H7 (cell line): Measurements from ENCODE around the gene RABGAP1L. TPM values are rescaled to one million over a fixed set of nuclear protein-coding genes. Genes with fewer than 3 reads are reported as not detected.
"Not testable (repeated sequence)": the region's sequence is repeated elsewhere in the genome, so short reads cannot be mapped to it uniquely, and the experiment has no call there.

Source experiments
- DNase-seq: peaks from one replicate; pipeline ENCODE4 v3.0.0; 2012
- H3K27me3 ChIP-seq: 2 replicates; pipeline ENCODE4 v1.6.0; 2011; ENCODE audit warnings: mild to moderate bottlenecking, low read length; ENCODE audit not compliant: control insufficient read depth, insufficient read depth
- H3K36me3 ChIP-seq: replicated peaks from 2 replicates; pipeline ENCODE4 v1.5.1; 2011; ENCODE audit warnings: low read length; ENCODE audit not compliant: control insufficient read depth, insufficient read depth
- H3K4me3 ChIP-seq: 2 replicates; pipeline ENCODE4 v1.5.1; 2011; ENCODE audit warnings: low read depth, mild to moderate bottlenecking, control low read depth, low read length, moderate library complexity; ENCODE audit not compliant: insufficient read depth
- total RNA-seq: library from RNA; depleted of rRNA; stranded (reverse); fragments of >200 nt; shearing (Covaris generic); gene quantifications from 2 replicates; pipeline ENCODE4 v1.2.3, GENCODE V29; 2014

Gene RABGAP1L
- total RNA-seq, 1 experiment from 2014 or later: 31.9 TPM

DNA sequence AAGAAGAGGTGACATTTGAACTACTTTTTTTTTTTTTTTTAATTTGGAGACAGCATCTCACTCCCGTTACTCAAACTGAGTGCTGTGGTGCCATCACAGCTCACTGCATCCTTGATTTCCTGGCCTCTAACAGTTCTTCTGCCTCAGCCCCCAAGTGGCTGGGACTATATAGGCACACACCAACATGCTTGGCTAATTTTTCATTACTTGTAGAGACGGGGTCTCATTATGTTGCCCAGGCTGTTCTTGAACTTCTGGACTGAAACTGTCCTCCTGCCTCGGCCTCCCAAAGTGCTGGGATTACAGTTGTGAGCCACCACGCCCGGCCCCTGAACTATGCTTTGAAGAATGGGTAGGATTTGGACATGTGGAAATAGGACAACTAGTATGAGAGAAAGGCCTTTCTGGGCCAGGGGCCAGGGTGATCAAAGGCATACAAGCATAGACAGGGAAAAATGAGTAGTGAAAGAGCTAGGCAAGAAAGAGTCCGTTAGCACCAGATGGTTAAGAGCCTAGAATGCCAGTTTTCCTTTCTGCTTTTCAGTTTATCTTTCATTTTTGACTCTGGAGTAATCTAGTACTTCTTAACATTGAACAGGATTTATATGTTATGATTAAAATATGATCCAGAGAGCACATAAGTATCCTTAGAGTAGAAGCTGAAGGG, 6.3 kb downstream of the RABGAP1L start:
- no peaks in the 10 kb centered on the region for H3K27me3 ChIP-seq
- H3K36me3 ChIP-seq: no peaks in the 10 kb centered on the region
- H3K4me3 ChIP-seq: no peak overlapping the region
- no peak for DNase-seq

DNA sequence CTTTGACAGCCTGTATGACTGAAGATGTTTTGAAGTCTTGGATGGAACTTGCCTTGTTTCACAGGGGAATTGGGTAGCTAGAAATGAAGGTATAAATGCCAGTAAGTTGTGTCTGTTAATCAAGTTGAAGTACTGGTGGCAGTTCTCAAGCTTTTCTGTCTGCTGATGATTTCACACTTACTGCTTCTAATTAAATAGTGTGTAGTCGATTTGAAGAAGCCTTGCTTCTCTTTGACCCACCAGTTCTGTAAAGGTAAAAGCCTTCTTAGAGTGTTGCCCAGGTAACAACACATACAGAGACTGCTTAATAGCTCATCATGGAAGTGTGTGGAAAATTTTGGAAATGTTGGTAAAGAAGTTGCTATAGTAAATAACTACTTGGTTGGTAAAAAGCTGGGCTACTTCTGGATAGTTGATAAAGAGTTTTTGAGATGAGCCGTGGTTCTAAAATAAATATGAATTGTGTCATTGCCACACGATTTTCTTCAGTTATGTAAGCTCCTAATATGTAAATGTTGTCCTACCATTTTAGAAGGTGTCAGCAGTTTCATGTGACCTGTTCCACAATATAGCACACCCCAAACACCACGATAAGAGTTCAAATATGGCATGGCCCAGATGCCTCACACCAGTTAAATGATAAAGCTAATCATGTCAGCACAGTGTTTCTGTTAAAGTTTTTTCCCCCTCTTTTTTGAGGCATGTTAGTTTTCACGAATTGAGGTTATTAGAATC, 7.4 kb downstream of the RABGAP1L start:
- Histone ChIP-seq H3K36me3 (no peaks in the 10 kb centered on the region), H3K27me3 (no peaks in the 10 kb centered on the region), H3K4me3 (no peak overlapping the region)
- DNase-seq: no peak

DNA sequence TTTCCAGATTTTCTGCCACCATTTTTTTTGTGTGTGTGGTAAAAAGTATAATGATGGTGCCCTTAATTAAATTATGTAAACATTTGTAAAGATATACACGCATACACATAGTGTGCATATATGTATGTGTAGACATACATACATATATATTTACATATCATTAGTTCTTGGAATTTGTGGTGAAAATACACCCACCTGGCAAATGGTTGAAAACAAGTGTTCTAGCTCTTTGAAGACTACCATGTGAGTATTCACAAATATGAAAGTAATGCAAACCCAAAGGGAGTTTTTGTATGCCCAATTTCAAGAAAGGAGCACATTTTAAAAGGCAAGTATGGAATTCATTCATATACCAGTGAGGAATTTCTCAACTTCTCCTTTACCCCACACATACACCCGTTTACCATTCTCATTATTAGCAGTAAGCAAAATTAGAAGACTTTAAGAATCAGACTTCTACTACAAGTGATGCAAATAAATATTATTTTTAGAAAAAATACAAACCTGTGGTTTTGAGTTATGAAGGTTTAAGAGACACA, 8.0 kb downstream of the RABGAP1L start:
- Histone ChIP-seq H3K36me3 (no peaks in the 10 kb centered on the region), H3K27me3 (no peaks in the 10 kb centered on the region), H3K4me3 (no peak overlapping the region)
- DNase-seq: no peak

DNA sequence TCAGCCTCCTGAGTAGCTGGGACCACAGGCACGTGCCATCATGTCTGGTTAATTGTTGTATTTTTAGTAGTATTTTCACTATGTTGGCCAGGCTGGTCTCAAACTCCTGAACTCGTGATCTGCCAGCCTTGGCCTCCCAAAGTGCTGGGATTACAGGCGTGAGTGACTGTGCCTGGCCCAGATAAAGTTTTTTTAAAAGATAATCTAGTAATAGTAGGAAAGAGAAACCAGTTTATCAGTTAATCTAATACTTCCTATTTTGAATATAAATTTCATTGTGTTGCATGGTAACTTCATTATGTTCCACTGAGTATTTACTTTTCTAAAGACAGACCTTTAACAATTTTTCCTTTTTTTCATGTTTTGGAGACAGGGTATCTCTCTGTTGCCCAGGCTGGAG, 10.0 kb downstream of the RABGAP1L start:
- Histone ChIP-seq H3K27me3 (no peaks in the 10 kb centered on the region), H3K4me3 (no peak overlapping the region), H3K36me3 (no peaks in the 10 kb centered on the region)
- no peak for DNase-seq

DNA sequence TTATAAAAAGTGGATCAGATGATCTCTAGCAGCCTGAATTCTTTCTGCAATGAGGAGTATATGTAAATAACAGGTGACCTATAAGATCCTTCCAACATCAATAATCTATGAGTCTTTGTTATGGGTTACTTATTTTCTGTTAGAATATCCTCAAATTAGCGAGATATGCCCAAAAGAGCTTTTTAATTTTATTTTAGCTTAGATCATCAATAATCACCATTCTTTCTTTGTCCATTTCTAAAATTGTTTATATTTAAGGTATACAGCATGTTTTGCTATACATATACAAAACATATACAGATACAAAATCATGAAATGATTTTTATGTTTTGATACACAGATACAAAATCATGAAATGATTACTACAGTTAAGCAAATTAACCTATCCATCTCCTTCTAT, 11.8 kb downstream of the RABGAP1L start:
- no peak for DNase-seq
- H3K4me3 ChIP-seq: no peak overlapping the region
- H3K36me3 ChIP-seq: no peaks in the 10 kb centered on the region
- no peaks in the 10 kb centered on the region for H3K27me3 ChIP-seq

DNA sequence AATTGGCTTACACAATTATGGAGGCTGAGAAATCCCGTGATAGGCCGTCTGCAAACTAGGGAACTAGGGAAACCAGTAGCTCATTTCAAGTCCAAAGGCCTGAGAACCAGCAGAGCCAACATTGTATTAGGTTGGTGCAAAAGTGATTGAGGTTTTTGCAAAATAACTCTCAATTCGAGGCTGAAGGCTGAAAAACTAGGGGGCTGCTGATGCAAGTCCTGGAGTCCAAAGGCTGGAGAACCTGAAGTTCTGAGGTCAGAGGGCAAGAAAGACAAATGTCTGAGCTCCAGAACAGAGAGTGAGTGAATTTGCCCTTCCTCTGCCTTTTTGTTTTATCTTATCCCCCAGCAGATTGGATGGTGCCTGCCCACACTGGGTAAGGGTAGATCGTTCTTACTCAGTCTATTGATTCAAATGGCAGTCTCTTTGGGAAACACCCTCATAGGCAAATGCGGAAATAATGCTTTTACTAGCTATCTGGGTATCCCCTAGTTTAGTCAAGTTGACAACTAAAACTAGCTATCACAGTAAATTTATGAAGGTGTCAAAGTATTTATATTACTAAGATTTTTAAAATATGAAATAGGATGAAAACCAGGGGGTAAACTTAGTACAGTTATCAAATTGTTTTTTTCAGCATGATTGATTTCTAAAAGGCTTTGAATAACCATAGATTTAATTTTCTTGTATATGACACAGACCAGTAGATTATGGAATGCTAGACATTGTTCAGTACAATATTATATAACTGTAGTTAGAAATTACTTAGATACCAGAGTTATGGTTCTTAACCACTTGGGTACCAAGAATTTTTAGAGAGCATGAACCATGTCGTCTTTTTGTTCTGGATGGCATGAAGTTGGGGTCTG, 15.4 kb downstream of the RABGAP1L start:
- Histone ChIP-seq H3K36me3 (no peaks in the 10 kb centered on the region), H3K27me3 (no peaks in the 10 kb centered on the region), H3K4me3 (no peak overlapping the region)
- no peak for DNase-seq

DNA sequence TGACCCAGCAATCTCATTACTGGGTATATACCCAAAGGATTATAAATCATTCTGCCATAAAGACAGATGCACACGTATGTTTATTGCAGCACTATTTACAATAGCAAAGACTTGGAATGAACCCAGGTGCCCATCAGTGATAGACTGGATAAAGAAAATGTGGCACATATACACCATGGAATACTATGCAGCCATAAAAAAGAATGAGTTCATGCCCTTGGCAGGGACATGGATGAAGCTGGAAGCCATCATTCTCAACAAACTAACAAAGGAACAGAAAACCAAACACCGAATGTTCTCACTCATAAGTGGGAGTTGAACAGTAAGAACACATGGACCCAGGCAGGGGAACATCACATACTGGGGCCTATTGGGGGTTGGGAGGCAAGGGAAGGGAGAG, 19.1 kb downstream of the RABGAP1L start:
- H3K4me3 ChIP-seq, DNase-seq, H3K36me3 ChIP-seq, H3K27me3 ChIP-seq: not testable (repeated sequence)

DNA sequence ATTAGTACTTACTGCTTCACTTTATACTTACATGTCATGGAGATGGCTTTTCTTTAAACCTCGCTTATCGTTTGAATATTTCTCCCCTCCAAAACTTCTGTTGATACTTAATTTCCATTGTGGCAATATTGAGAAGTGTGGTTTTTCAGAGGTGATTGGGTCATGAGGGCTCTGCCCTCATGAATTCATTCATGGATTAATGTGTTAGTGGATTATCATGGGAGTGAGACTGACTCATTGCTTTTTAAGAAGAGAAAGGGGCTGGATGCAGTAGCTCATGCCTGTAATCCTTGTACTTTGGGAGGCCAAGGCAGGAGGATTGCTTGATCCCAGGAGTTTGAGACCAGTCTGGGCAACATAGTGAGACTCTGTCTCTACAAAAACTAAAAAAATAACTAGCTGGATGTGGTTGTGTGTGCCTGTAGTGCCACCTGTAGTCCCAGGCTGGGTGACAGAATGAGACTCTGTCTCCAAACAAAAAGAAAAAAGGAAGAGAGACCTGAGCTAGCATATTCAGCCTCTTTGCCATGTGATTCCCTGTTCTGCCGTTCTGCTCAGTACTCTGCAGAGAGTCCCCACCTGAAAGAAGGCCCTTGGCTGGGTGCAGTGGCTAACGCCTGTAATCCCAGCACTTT, 30.2 kb downstream of the RABGAP1L start:
- no peak for DNase-seq

DNA sequence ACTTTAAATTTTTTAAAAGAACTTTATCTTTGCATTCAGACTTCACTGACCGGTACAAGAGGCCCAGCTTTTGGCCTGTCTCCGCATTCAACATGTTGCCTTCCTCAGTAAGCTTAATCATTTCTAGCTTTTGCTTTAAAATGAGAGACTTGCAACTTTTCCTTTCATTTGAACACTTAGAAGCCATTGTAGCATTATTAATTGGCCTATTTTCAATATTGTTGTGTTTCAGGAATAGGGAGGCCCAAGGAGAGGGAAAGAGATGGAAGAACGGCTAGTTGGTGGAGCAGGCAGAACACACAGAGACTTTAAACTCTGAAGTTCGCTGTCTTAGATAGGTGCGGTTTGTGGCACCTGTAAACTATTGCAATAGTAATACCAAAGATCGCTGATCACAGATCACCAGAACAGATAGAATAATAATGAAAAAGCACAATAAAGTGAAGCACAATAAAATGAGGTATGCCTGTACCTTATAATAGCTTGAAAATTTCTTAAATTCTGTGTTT, 31.4 kb downstream of the RABGAP1L start:
- Histone ChIP-seq H3K4me3 (no peak overlapping the region), H3K36me3 (no peaks in the 10 kb centered on the region), H3K27me3 (no peaks in the 10 kb centered on the region)
- no peak for DNase-seq

More for the DNA sequence above, 30.2 kb downstream of the RABGAP1L start:
- no peaks in the 10 kb centered on the region for H3K27me3 ChIP-seq
- H3K36me3 ChIP-seq: no peaks in the 10 kb centered on the region
- H3K4me3 ChIP-seq: no peak overlapping the region

DNA sequence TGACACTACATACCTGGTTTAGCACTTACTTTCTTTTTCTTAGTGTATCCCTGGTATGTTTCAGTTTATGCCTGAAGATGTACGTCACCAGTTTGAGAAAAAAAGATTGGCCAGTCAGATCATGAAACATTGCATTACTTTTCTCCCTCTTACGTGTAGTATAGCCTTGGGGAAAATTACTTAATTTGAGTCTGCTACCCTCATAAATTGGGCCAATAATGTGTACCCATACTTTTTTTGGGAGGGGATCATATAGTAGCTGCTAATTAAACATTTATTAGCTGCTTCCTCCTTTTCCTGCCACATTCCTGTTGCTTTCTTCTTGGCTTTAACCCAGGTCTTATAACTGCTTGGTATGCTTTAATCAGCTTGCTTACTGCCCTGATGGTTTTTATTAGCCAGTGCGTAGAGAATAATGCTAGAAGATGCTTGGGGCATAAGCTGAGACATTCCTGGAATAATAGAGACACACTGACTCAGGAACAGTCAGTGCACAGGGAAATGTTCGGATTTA, 32.1 kb downstream of the RABGAP1L start:
- no peak for DNase-seq
- Histone ChIP-seq H3K4me3 (no peak overlapping the region), H3K27me3 (no peaks in the 10 kb centered on the region), H3K36me3 (no peaks in the 10 kb centered on the region)

DNA sequence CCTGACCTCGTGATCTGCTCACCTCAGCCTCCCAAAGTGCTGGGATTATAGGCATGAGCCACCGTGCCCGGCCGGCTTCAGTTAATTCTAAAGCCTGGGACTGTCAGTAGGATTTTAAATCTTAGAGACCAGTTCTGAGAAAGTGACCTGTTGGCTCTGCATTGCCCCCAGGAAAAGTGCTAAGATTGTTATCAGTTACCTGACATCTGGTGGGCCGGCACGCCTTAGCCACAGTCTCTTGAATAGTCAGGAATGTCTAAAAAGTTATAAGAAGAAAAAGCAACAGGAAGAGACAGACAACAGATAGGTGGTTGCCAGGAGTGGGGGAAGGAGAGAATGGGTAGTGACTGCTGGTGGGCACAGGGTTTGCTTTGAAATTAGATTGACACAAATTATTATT, 35.1 kb downstream of the RABGAP1L start:
- H3K36me3 ChIP-seq: no peaks in the 10 kb centered on the region
- no peak for DNase-seq
- H3K27me3 ChIP-seq: no peaks in the 10 kb centered on the region
- no peak overlapping the region for H3K4me3 ChIP-seq

DNA sequence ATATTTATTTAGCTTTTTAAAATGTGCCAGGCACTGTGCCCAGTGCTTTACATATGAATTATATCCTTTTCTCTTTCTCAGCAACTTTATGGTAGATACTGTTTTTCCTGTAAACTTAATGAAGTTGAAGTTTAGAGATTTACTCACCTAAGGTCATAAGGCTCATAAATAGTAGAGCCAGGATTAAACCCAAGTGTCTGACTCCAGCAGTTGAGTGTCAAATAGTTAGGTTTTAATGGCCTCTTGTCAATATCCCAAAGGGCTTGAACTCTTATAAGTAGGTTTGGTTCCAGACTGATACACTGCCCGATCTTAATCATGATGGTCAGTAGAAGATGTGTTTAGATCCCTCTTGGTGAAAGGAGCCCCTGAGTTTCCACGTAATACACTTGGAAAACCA, 37.8 kb downstream of the RABGAP1L start:
- Histone ChIP-seq H3K36me3 (no peaks in the 10 kb centered on the region), H3K27me3 (no peaks in the 10 kb centered on the region), H3K4me3 (no peak overlapping the region)
- no peak for DNase-seq

DNA sequence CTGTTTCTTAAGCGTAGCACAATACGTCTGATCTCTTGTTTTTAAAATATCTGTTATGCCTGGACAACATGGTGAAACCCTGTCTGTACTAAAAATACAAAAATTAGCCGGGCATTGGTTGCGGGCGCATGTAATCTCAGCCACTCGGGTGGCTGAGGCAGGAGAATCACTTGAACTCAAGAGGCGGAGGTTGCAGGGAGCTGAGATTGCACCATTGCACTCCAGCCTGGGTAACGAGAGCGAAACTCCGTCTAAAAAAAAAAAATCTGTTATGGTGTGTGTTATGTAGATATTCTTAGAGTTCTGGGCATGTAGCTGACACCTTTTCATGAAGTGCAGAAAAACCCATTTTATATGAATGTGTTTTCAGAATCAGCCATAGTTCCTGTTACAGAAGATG, 38.2 kb downstream of the RABGAP1L start:
- H3K27me3 ChIP-seq: no peaks in the 10 kb centered on the region
- no peak overlapping the region for H3K4me3 ChIP-seq
- no peaks in the 10 kb centered on the region for H3K36me3 ChIP-seq
- no peak for DNase-seq

DNA sequence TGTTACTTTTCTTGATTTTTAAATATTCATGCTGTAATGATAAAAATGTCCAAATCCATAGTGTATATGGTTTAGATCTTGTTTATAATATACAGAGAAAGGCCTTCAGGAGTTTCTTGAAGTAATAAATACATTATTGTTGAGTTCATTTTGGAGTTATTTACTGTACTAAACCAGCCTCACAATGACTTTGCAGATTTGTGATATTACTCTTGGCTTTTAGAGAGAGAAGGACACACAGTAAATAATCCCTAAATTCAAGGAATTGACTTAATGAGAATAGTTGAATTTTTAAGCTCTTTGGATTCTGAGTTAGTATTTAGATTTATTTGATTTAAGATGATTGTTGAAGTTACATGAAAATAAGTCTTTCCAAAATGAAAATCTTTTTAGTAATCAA, 38.9 kb downstream of the RABGAP1L start:
- H3K36me3 ChIP-seq: no peaks in the 10 kb centered on the region
- H3K4me3 ChIP-seq: no peak overlapping the region
- H3K27me3 ChIP-seq: no peaks in the 10 kb centered on the region
- DNase-seq: no peak
